K562 (cell line): Measurements from ENCODE around the gene ZNF598. TPM values are rescaled to one million over a fixed set of nuclear protein-coding genes. Genes with fewer than 3 reads are reported as not detected.

ENCODE experiments used
- ATAC-seq: fragments of 200-7000 bp; cut with Tn5 transposase; 3 replicates; pipeline ENCODE4 v1.9.1; 2020; ENCODE audit warnings: moderate library complexity
- BruUV-seq: library from RNA; stranded (reverse); fragments of 400-500 nt; replicated peaks from 2 replicates; lab custom pipeline; 2021; lab: Mats Ljungman, UMichigan
- CTCF ChIA-PET: fragments of 300-600 bp; formaldehyde crosslinking; extraction: SDS; loops from one replicate; lab custom pipeline; 2021; ENCODE audit warnings: low intra/inter-chr PET ratio; lab: Yijun Ruan, JAX
- POLR2A ChIA-PET: fragments of 300-600, 350-650 bp; sonication (Branson Sonifier 250); formaldehyde crosslinking; extraction: SDS; loops from one replicate; lab custom pipeline; 2021; ENCODE audit warnings: antibody characterized with exemption, inconsistent platforms; lab: Yijun Ruan, JAX
- DNase-seq, 4 experiments: peaks; one replicate each; pipeline versions ENCODE4 v3.0.0 to v3.0.0-alpha.2; 2011 to 2018; ENCODE audit warnings: low spot score in 3 of 4, mixed read lengths in 3 of 4; ENCODE audit errors: extremely low read depth in 1 of 4
- FAIRE-seq: peaks from 2 replicates; lab custom pipeline; 2011; peaks lifted over from hg19 to GRCh38; lab: Jason Lieb, UNC
- H2AFZ ChIP-seq: 2 replicates; pipeline ENCODE4 v1.6.0; 2011; ENCODE audit warnings: low read depth, low read length, control low read depth, inconsistent platforms
- H3K27ac ChIP-seq: fragments of 200-600 bp; 3 replicates; pipeline ENCODE4 v1.8.0; 2011; ENCODE audit warnings: low read depth, mild to moderate bottlenecking, control low read depth, inconsistent platforms, low read length, moderate library complexity, mixed read lengths; ENCODE audit errors: extremely low read depth
- H3K27me3 ChIP-seq, 2 experiments: fragments of 300-600 bp in 1 of 2; 2 replicates in 1 of 2; 3 replicates in 1 of 2; pipeline versions ENCODE4 v1.6.0 to v1.8.0; 2011; ENCODE audit warnings: inconsistent platforms in 2 of 2, low read length in 2 of 2, mild to moderate bottlenecking in 1 of 2, mixed read lengths in 1 of 2, moderate library complexity in 1 of 2; ENCODE audit not compliant: control insufficient read depth in 2 of 2, insufficient read depth in 2 of 2
- H3K36me3 ChIP-seq: fragments of 300-600 bp; 3 replicates; pipeline ENCODE4 v1.8.0; 2011; ENCODE audit warnings: mild to moderate bottlenecking, low read length, inconsistent platforms; ENCODE audit not compliant: control insufficient read depth, insufficient read depth
- H3K4me1 ChIP-seq, 2 experiments: fragments of 200-600 bp in 1 of 2; replicated peaks in 1 of 2; 2 replicates in 1 of 2; 3 replicates in 1 of 2; pipeline versions ENCODE4 v1.5.1 to v1.8.0; 2011; ENCODE audit warnings: inconsistent platforms in 2 of 2, low read length in 2 of 2, mild to moderate bottlenecking in 1 of 2, mixed read lengths in 1 of 2, moderate library complexity in 1 of 2; ENCODE audit not compliant: control insufficient read depth in 2 of 2, insufficient read depth in 2 of 2
- H3K4me2 ChIP-seq: 2 replicates; pipeline ENCODE4 v1.6.1; 2011; ENCODE audit warnings: low read length, control low read depth, inconsistent platforms, mixed read lengths; ENCODE audit not compliant: insufficient read depth
- H3K4me3 ChIP-seq: fragments of 200-600 bp; sonication (generic), shearing (Covaris generic); 2 replicates; pipeline ENCODE4 v1.5.1; 2016; ENCODE audit warnings: control low read depth, inconsistent platforms
- H3K79me2 ChIP-seq: fragments of 200-600 bp; 3 replicates; pipeline ENCODE4 v1.8.0; 2011; ENCODE audit warnings: low read length, inconsistent platforms; ENCODE audit not compliant: control insufficient read depth, insufficient read depth
- H3K9ac ChIP-seq, 2 experiments: 2 replicates each; pipeline versions ENCODE4 v1.6.0 to v1.6.1; 2011; ENCODE audit warnings: low read depth in 2 of 2, low read length in 2 of 2, control low read depth in 1 of 2, inconsistent platforms in 1 of 2, mild to moderate bottlenecking in 1 of 2, mixed read lengths in 1 of 2; ENCODE audit not compliant: insufficient read depth in 1 of 2
- H3K9me1 ChIP-seq: one replicate; pipeline ENCODE4 v1.6.0; 2011; ENCODE audit warnings: inconsistent platforms, mild to moderate bottlenecking, low read length, moderate library complexity; ENCODE audit not compliant: control insufficient read depth, insufficient read depth
- H3K9me3 ChIP-seq: replicated peaks from 2 replicates; pipeline ENCODE4 v1.5.1; 2011; ENCODE audit warnings: low read depth, low read length, inconsistent platforms; ENCODE audit not compliant: control insufficient read depth, insufficient read depth
- H4K20me1 ChIP-seq: replicated peaks from 2 replicates; pipeline ENCODE4 v1.6.1; 2011; ENCODE audit warnings: low read length, inconsistent platforms, mixed read lengths; ENCODE audit not compliant: control insufficient read depth, insufficient read depth
- CEBPB ChIP-seq: fragments of 450-650 bp; IDR thresholded peaks from 2 replicates; pipeline ENCODE4 v1.6.1; 2016; ENCODE audit warnings: missing genetic modification characterization, missing compliant biosample characterization
- MAFG ChIP-seq: fragments of 450-650 bp; conservative IDR thresholded peaks from 2 replicates; pipeline ENCODE4 v1.6.1; 2016; ENCODE audit warnings: missing genetic modification characterization, missing compliant biosample characterization
- RBFOX2 ChIP-seq: fragments of 200-400 bp; formaldehyde crosslinking; IDR thresholded peaks from 2 replicates; pipeline ENCODE4 v1.6.1; 2017; ENCODE audit warnings: low read depth, mild to moderate bottlenecking, low read length, moderate library complexity
- ZFP36 ChIP-seq: fragments of 150-350 bp; IDR thresholded peaks from 2 replicates; pipeline ENCODE4 v1.6.1; 2018; ENCODE audit warnings: low read length, low read depth; ENCODE audit not compliant: partially characterized antibody
- WGBS: fragments of 100-300 bp; shearing (Covaris generic); methylation state at CpG from one replicate; pipeline ENCODE4 v1.1.6; 2016; ENCODE audit warnings: low coverage, mixed read lengths; ENCODE audit not compliant: insufficient coverage; ENCODE audit errors: missing lambda C conversion rate; 5-methylcytosine and 5-hydroxymethylcytosine counted together
- in situ Hi-C: fragments of 300-500 bp; cut with MboI; formaldehyde crosslinking; loops from 4 replicates; pipeline ENCODE4 v1.15.0; 2018; ENCODE audit warnings: inconsistent platforms, mixed read lengths
- intact Hi-C: fragments of 100-400 bp; cut with micrococcal nuclease; formaldehyde crosslinking; loops from 2 replicates; pipeline ENCODE4 v1.14.2; 2022
- polyA plus RNA-seq, 8 experiments: library from polyadenylated mRNA; depleted of rRNA in 4 of 8; stranded (reverse) in 5 of 8; unstranded in 3 of 8; fragments of >200 nt; fragmentation: Nextera tagmentation in 2 of 8; fragmentation: Illumina TruSeq in 1 of 8; extraction: Ambion mirVana in 2 of 8; extraction: Trizol in 1 of 8; gene quantifications; 2 replicates each; pipeline versions ENCODE4 v1.2.1 to v1.2.3, GENCODE V29; 2011 to 2014; ENCODE audit warnings: inconsistent platforms in 1 of 8, missing spikeins in 1 of 8
- total RNA-seq, 7 experiments: library from RNA; depleted of rRNA in 6 of 7; stranded (reverse); fragments of >200 nt in 6 of 7; fragmentation: Illumina TruSeq in 2 of 7; extraction: Trizol in 2 of 7; gene quantifications; 2 replicates each; pipeline versions ENCODE4 v1.2.1 to v1.2.3, GENCODE V29; 2011 to 2021; ENCODE audit warnings: low replicate concordance in 1 of 7
- TF ChIP-seq, protein P1 (sequence below), 2 experiments: fragments of 450-650 bp; conservative IDR thresholded peaks; 2 replicates each; pipeline ENCODE4 v1.6.1; 2017; ENCODE audit warnings: mild to moderate bottlenecking in 2 of 2, moderate library complexity in 2 of 2
- TF ChIP-seq, protein P2 (sequence below), 2 experiments: fragments of 150-350 bp in 1 of 2; IDR thresholded peaks; 2 replicates each; pipeline ENCODE4 v1.6.1; 2012 to 2016; ENCODE audit warnings: low read depth in 2 of 2, low read length in 2 of 2, mild to moderate bottlenecking in 1 of 2, moderate library complexity in 1 of 2
- TF ChIP-seq, protein P3 (sequence below): fragments of 250-450 bp; sonication (Bioruptor Pico); IDR thresholded peaks from 2 replicates; pipeline ENCODE4 v1.8.0; 2022; ENCODE audit warnings: inconsistent platforms, mild to moderate bottlenecking, moderate library complexity, borderline replicate concordance

Gene ZNF598
- total and polyA plus RNA-seq, 9 of the 15 experiments (the other 6 are each of a cell fraction or from before 2014, with no cell fraction given), result 0.11 to 115 (median 29.6) TPM

DNA sequence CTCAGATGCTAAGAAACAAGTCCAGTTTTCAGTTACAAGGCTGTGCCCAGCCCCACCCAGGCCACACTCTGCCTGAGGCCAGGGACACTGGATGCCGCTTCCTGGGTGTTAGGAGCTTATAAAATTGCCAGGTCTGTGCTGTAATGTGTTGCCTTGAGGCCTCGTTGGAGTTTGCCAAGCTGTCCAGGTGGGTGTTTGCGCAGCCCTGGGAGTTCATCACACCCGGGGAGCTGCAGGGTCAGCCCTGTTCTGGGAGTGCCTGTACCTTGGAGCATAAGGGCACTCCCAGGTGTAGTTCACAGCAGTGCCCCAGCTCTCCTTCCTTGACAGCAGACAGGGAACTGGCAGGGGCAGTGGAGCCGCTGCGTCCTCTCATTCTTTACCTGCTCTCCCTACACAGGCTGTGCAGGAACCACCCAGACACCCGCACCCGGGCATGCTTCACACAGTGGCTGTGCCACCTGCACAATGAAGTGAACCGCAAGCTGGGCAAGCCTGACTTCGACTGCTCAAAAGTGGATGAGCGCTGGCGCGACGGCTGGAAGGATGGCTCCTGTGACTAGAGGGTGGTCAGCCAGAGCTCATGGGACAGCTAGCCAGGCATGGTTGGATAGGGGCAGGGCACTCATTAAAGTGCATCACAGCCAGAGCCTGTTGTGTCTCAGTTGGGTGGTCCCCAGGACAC lies 24.0 kb downstream of the ZNF598 start:
- FAIRE-seq, result no peak
- Histone ChIP-seq H3K9me1 (no peaks in the 10 kb centered on the region), H3K4me2 (peak overlapping the region; percentile 82), H3K4me3 (peak overlapping the region; percentile 70; the same call in 1 of the 2 replicates), H3K4me1 (peaks cover 10 to 73% of the 10 kb centered on the region in 2 experiments), H3K27me3 (no peaks in the 10 kb centered on the region), H2AFZ (no peak overlapping the region), H3K9me3 (no peaks in the 10 kb centered on the region), H3K79me2 (peaks cover 16% of the 10 kb centered on the region), H4K20me1 (no peaks in the 10 kb centered on the region), H3K9ac (peak overlapping the region; percentile 67 to 98), H3K27ac (no peak overlapping the region; the same call in 2 of the 3 replicates)
- intact Hi-C loops, result no loop called here
- no TSS peak for BruUV-seq
- POLR2A ChIA-PET, result interaction anchor here (0.7 to 10.2 kb wide), 5 partner anchors 9 to 20 kb away, joined by 3 to 103 read pairs (median 3); partner anchors contain the start of genes RNF151, RPS2 and TBL3
- 86% methylated on average over 14 of the region's 14 CpGs for WGBS
- no peak for DNase-seq
- CTCF ChIA-PET, result no interaction called here
- ATAC-seq, result no peak
- TF ChIP-seq ZFP36, result no peak
- TF ChIP-seq, protein P1, sequence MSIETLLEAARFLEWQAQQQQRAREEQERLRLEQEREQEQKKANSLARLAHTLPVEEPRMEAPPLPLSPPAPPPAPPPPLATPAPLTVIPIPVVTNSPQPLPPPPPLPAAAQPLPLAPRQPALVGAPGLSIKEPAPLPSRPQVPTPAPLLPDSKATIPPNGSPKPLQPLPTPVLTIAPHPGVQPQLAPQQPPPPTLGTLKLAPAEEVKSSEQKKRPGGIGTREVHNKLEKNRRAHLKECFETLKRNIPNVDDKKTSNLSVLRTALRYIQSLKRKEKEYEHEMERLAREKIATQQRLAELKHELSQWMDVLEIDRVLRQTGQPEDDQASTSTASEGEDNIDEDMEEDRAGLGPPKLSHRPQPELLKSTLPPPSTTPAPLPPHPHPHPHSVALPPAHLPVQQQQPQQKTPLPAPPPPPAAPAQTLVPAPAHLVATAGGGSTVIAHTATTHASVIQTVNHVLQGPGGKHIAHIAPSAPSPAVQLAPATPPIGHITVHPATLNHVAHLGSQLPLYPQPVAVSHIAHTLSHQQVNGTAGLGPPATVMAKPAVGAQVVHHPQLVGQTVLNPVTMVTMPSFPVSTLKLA (conservative IDR thresholded peaks at IDR 0.05), result no peak
- TF ChIP-seq, protein P2, sequence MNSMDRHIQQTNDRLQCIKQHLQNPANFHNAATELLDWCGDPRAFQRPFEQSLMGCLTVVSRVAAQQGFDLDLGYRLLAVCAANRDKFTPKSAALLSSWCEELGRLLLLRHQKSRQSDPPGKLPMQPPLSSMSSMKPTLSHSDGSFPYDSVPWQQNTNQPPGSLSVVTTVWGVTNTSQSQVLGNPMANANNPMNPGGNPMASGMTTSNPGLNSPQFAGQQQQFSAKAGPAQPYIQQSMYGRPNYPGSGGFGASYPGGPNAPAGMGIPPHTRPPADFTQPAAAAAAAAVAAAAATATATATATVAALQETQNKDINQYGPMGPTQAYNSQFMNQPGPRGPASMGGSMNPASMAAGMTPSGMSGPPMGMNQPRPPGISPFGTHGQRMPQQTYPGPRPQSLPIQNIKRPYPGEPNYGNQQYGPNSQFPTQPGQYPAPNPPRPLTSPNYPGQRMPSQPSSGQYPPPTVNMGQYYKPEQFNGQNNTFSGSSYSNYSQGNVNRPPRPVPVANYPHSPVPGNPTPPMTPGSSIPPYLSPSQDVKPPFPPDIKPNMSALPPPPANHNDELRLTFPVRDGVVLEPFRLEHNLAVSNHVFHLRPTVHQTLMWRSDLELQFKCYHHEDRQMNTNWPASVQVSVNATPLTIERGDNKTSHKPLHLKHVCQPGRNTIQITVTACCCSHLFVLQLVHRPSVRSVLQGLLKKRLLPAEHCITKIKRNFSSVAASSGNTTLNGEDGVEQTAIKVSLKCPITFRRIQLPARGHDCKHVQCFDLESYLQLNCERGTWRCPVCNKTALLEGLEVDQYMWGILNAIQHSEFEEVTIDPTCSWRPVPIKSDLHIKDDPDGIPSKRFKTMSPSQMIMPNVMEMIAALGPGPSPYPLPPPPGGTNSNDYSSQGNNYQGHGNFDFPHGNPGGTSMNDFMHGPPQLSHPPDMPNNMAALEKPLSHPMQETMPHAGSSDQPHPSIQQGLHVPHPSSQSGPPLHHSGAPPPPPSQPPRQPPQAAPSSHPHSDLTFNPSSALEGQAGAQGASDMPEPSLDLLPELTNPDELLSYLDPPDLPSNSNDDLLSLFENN (IDR thresholded peaks at IDR 0.05; ENCODE audit: low read depth in 2 of 2, low read length in 2 of 2), result no peak
- peak; percentile 46 for TF ChIP-seq RBFOX2
- no peak for TF ChIP-seq MAFG (tag)
- no peak for TF ChIP-seq CEBPB (tag)
- TF ChIP-seq, protein P3, sequence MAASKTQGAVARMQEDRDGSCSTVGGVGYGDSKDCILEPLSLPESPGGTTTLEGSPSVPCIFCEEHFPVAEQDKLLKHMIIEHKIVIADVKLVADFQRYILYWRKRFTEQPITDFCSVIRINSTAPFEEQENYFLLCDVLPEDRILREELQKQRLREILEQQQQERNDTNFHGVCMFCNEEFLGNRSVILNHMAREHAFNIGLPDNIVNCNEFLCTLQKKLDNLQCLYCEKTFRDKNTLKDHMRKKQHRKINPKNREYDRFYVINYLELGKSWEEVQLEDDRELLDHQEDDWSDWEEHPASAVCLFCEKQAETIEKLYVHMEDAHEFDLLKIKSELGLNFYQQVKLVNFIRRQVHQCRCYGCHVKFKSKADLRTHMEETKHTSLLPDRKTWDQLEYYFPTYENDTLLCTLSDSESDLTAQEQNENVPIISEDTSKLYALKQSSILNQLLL, result no peak
- TF ChIP-seq, all 486 proteins: peak for 1
- H3K36me3 ChIP-seq, result peaks cover 23% of the 10 kb centered on the region; the same call in 1 of the 3 replicates
- in situ Hi-C loops, result no loop called here
